Fibroblast of skin of left biceps (primary cell): Measurements from ENCODE around the gene SPATA6.

Experiments used
- DNase-seq, 2 experiments: peaks; one replicate each; pipeline ENCODE4 v3.0.0-alpha.2; 2013; ENCODE audit warnings: low read depth in 2 of 2

SPATA6 gene

GRCh38 chr1:48254254-48254653, 217.8 kb downstream of the SPATA6 start:
- no peak for DNase-seq

DNA sequence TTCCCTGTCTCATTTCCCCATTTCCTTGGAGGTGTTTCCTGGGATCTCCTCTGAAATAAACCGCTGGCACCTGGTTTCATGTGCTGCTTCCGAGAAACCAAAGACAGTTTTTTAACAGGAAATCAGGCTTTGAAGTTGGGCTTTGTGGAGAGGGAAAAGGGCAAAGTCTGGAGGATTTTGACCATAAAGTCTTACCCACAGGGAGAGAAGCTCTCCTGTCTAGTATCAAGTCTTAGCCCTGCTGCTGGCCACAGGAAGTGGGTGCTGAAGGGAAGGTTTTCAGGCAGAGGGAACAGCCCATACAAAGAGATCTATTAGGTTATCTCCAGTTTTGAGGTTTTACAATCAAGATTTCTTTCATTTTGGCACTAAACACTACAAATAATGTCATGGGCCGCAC, 220.2 kb downstream of the SPATA6 start:
- no peak for DNase-seq

DNA sequence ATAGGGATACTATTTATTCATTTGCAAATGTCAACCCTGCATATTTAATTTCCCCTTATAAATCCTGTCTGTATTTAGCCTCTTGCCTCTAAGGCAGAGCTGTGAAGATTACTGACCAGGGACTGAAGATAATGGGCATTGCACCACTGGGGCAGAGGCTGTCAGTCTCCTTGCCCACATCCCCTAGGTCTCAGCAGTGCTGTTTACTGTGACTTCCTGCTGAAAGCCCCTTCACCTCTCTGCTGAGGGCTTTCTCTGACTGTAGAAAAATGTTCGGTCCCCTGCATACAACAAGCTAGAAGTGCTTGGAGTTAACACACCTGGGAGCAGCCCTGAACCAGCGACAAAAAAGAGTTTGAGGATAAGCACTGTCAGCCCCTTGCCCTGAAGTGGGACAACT, 220.7 kb downstream of the SPATA6 start:
- no peak for DNase-seq

- DNase-seq = no peak
Observed at GRCh38 chr1:48250572-48250971, 221.4 kb downstream of the SPATA6 start.

DNA sequence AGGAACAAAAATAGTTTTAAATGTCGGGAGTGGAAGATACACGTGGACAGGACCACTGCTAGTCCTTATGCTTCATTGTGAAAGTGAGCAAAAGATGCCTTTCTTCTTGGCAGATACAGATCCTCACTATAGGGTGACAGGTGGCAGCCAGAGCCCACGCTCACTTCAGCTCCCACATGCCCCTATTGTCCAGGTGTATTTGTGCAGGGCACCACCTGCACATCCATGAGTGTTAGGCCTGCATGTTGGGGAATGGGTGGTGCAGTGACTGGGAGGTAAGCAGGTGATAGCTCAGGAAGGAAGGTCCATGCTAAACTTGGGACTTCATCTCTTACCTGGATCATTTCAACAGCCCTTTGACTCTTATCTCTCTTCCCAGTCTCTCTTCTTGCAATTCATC, 222.1 kb downstream of the SPATA6 start:
- DNase-seq = no peak

DNA sequence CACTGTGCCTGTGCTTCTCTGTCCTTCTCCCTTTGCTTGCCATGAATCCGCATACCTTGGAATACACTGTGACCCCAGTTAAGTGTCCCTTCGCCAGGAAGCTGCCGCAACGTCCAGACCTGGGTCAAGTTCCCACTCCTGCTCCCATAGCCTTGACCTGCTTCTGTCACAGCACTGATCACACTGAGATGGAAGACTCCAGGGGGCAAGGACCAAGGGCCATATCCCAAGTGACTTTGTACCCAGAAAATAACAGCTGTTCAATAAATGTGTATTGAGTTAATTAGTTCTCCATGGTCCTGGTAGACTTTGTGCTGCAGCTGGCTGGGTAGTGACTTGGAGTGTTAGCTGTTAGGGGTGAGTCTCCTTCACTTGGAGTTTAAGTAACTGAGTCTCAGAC, 223.6 kb downstream of the SPATA6 start:
- no peak for DNase-seq

DNA sequence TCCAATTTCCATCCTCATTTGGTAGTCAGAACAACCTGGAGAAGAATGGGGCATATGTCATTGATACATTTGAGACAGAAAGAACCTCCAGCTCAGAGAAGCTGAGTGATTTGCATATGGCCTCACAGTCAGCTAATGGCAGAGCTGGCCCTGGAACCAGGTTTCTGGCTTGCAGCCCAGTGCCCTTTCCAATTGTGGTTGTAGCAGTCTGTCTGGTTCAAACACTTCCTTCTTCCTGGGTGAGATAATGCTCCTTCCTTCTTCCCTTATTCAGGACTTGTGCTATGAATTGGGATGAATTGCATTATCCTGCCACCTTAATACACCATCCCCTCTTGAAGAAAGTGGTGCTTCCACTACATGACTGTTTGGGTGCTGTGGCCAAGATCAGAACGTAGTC, 225.3 kb downstream of the SPATA6 start:
- no peak for DNase-seq
